Renal cortex interstitium (tissue), 11 donors: ENCODE data around the gene TSHR. TPM values are rescaled to one million over a fixed set of nuclear protein-coding genes. Genes with fewer than 3 reads are reported as not detected.
"Not testable (repeated sequence)": the region's sequence is repeated elsewhere in the genome, so short reads cannot be mapped to it uniquely, and the experiment has no call there.

Source experiments
- DNase-seq, 11 donors: peaks; one replicate each; pipeline ENCODE4 v3.0.0-alpha.2; 2013; ENCODE audit warnings: low read depth in 9 of 11, low spot score in 4 of 11; ENCODE audit errors: extremely low read depth in 1 of 11
- polyA plus RNA-seq, 3 donors: library from polyadenylated mRNA; unstranded; fragments of 120-200 nt; gene quantifications; one replicate each; pipeline ENCODE4 v1.2.1, GENCODE V29; 2013; ENCODE audit not compliant: insufficient read length in 3 of 3

The TSHR gene
- polyA plus RNA-seq, 3 donors = 0.16 to 0.45 (median 0.17) TPM

DNA sequence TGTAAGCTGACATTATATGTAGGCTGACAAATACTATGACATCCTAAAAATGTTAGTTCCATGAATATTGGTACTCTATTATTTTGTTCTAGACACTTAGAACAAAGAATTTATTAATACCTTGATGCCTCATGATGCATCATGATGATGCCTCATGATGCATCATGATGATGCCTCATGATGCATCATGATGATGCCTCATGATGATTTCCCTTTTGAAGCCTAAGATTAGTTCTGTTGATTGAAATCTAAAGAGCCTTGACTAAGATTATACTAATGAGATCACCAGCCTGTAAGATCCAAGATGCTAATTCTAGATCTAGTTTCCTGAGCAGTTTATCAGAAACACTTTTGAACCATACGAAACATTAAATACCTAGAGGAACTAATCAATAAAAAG lies 9.2 kb upstream of the TSHR start:
- no peak for DNase-seq

DNA sequence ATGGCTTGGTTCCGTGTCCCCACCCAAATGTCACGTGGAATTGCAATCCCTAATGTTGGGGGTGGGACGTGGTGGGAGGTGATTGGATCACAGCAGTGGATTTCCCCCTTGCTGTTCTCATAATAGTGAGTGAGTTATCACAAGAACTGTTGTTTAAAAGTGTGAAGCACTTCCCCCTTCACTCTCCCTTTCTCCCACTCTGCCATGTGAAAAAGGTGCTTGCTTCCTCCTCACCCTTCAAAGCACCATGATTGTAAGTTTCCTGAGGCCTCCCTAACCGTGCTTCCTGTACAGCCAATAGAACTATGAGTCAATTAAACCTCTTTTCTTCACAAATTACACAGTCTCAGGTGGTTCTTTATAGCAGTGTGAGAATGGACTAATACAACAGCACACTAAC lies 8.6 kb upstream of the TSHR start:
- no peak for DNase-seq

DNA sequence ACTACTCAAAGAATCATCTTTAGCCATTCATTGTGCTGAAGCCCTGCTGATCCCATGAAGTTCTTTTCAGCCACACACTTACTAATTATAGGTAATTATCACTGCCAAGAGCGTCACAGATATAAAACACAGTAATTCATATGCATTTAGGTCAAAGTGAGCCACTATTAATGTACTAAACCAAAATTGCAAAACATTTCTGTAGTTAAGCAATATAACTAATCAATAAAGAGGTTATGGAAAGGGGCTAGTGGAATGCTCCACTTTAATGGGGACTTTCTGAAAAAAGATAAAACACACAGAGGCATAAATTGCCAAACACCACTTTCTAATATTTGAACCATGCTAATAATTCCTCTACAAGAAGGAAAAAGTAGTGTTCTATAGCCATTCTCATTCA lies 7.1 kb upstream of the TSHR start:
- DNase-seq = no peak

DNA sequence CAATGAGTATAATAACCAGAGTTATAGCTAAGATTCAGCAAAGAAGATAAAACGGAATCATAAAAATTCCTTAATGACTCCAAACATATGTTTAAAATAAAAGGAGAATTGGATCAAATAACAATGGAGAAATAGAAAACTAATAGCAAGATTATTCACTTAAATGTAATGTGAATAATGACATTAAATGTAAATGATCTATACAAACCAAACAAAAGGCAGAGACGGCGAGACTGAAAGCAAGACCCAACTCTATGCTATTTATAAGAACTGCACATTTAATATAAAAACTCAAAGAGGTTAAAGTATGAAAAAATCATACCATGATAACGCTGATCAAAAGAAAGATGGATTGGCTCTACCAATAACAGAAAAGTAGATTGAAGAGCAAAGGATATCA lies 3.9 kb upstream of the TSHR start:
- DNase-seq = no peak

DNA sequence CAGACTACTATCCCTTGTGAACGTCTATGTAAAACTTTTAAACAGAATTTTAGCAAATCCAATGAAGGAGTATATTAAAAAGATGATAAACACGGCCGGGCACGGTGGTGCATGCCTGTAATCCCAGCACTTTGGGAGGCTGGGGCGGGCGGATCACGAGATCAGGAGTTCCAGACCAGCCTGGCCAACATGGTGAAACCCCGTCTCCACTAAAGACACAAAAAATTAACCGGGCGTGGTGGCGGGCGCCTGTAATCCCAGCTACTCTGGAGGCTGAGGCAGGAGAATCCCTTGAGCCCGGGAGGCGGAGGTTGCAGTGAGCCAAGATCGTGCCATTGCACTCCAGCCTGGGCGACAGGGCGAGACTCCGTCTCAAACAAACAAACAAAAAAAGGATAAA lies 2.2 kb upstream of the TSHR start:
- DNase-seq = not testable (repeated sequence)

DNA sequence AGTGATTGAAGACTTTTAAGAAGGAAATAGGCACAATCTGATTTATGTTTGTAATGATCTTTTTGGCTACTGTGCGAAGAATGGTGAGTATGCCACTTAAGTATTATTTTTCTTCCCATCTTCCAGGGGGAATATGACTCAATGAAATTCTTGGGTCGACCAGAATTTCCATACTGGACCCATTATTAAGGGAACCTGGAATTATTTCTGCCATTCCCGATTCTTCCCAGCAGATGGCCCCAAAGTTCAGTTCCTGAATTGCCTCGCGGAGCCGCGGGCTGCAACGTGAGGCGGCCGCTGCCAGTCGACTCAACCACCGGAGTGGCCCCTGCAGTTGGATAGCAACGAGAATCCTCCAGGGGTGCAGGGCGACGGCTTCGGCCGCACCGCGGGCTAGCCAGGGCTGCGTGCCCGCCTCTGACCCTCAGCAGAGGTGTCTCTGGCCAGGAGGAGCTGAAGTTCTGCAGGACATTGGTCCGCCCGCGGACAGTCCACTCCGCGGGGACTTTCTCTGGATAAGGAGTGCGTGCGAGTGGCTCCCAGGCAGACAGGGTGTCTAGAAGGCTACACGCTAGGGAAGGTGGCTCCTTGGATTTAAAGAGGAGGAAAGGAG lies 628 bp upstream of the TSHR start:
- peak in 10 of 11 donors; percentile 57 to 75 (median 65) for DNase-seq

DNA sequence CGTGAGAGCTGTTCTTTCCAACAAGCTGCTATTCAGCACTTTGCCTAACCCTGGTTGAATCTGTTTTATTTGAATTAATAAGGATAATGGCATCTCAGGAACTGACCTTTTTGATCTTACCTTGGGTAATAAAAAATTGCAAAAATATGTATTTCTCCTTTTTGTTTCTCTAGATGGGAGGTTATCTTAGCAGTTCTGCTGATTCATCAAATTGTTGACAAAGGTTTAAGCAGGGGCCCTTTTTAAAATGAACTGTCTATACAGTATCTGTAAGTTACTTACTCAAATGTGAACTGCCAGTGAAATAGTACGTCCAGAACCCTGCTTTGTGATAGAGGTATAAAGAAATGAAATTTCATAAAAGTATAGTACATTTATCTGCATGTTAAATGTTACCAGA lies 681 bp downstream of the TSHR start:
- no peak for DNase-seq

DNA sequence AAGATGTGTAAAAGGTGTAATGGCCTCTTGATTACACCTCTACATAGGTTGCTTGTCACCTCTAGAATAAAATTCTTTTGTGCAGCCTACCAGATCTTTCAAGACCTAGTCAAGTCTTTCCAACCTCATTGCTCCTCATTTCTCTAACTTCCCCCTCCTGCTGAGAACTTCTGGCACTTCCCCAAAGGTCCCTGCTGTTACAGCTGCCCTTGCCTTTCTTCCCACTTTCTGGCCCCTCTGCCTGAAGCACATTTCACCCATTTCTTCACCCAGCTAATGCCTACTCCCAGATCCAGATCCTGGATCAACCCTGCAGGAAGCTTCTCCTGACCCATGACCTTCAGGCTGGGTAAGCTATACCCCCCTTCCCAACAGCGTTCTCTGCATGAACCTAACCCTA lies 1.5 kb downstream of the TSHR start:
- DNase-seq = no peak

DNA sequence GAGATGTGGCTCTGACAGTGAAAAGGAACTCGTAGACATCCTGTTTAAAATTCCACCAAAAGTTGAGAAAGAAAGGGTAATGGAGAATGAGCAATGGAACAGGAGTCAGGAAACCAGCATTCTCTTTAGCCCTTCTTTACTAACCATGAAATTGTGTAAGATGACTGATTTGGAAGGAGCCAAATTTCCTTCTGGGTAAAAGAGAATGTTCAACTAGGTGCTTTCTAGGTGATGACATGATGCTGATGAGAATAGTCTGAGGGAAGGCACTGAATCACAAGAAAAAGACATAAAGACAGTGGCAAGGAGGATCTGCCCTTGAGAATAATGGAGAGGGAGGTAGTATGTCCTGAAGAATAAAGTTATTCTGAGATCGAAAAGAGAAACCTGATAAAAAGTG lies 2.2 kb downstream of the TSHR start:
- DNase-seq = no peak

DNA sequence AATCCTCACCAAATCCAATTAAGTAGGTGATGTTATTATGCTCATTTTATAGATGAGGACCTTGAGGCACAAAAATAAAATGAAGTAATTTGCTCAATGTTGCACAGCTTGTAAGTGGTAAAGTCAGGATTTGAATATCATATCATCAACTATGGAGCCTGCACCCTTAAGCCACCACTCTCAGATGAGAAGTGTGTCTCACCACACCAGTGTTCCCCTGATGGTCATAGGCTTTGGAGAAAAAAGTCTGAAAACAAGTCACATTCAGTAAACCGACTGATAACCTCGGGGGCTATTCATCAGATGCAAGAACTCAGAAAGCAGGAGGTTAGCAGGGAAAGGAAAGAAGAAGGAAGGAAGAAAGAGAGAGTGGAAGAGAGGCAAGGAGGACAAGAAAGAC lies 2.8 kb downstream of the TSHR start:
- DNase-seq = no peak

DNA sequence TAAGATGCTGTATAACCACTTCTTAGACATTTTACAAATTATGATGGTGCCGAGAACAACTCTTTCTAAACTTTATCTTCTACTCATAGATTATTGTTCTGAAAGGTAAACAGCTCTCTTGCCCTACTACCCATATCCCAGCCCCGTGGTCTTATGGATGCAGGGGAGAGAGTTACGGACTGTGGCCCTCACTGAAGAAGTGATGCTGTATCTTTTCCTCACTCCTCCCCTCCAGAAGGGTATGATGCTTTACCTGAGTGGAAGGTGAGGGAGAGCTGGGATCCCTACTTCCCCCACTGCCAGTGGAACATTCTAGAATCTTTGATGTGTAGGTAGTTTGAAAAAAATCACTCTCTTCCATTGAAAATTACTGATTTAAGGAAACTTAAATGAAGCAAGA lies 3.5 kb downstream of the TSHR start:
- DNase-seq = no peak

DNA sequence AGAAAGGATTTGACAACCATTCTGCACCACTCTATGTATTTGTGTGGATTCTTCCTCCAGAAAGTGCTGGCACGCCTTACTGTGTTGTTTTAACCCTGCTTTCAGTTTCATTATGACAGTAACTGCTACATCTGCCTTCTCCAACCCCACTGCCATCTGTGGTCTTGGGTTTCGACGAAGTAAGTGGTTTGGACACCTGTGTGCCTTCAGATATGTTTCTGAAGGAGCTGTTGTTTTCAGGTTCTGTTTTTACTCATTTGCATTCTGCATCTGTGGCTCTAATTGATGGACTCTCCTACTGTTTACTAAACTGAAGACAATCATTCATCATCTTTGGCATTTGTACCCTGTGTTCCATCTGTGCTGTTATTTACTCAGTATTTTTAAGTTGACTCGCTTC lies 4.1 kb downstream of the TSHR start:
- no peak for DNase-seq

DNA sequence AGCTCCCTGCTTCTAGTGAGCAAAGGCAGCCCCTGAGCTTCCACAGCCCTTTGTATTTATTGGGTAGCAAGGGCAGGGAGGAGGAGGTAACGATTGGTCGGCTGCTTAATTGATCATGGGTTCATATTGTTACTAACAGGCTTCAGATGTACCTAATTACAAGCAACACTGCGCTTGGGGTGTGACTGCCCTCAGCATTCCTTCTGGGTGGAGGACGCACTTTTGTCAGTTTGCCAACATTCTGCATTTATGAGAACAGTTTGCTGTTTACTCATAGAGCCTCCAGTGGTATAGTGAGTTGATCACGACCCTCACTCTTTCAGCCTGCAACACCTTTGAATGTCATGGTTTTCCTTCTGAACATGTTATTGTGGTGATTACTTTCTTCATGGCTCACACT lies 9.6 kb downstream of the TSHR start:
- no peak for DNase-seq

DNA sequence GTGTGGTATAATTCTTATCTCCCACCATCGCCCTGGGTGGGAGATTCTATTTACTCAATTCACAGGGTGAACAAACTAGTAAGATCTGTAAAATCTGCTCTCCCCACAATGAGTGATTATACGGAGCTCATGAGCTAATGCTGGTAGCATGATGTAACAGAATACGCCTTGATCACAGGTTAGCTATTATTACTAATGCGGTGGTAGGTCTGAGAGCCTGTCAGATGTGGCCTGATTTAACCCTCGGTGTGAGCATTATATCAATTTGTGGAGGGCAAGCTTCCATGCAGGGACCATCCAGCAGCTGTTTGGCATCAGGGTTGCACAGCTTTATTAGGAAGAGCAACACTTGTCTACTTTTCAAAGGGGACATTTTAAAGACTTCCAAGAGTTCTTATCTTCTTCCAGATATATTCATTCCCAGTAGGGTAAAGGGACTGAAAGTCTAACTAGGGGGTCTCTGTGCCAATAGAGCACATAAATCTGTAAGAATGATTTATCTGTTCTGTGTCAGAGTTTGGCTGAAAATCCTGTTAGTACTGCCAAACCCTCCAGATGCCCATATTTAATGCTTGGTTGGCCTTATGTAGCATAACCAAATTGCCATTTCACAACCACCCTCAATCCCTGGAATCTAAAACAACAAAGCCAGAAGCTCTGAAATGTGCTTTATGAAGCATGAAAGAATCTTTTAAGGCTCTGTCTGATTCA lies 18.7 kb downstream of the TSHR start:
- DNase-seq = peak in 2 of 11 donors; percentile 5 to 7

DNA sequence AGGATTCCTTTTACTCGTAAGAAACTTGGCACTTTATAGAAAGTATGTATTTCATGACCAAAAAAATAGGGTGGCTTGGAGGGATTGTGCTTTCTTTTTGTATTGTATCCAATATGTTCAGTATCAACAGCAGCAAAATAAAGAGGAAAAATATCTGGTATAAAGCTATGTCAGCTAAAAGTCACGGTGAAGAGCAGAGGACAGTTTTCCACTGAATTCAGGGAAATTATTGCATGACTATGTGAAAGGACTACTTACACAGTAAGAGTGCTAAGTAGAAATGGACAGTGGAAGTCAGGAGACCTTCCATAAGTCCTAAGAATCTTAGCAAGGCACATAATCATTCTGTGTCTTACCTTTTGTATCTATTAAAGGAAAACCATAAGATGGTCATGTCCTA lies 19.3 kb downstream of the TSHR start:
- DNase-seq = no peak

DNA sequence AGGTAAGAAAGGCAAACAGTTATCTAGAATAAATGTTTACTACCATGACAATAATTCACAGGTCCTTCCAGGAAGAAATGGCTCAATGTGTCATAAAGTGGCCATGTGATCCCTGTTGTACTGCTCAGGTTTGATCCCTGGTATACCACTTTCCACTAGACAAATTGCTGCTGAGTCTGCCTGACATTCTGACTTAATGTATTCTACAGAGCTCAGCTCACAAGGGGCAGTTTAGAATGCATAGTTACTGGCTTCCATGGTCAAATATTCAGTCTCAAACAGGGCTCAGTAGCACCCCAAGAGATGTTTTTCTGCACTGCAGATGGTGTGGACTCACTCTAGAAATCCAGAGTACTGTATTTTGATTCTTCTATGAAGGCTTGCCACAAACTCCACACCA lies 21.8 kb downstream of the TSHR start:
- DNase-seq = no peak

DNA sequence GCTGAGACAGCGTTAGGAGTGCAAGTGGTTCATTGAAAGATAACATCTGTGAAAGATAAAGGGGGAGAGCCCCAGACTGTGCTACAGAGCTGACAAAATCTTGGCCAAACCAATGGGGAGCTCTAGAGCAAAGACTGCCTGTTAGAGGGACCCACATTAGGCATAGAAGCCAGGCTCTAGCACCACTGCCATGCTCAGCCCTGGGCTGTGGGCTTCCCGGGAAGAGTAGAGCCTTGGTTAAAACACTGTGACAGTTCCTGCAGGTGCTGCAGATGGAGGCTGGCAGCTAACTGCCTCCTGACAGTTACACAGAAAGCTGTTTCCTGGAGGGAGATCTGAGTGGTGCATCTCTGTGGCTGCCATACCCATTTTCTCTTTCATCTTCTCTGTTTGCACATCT lies 23.0 kb downstream of the TSHR start:
- DNase-seq = no peak

DNA sequence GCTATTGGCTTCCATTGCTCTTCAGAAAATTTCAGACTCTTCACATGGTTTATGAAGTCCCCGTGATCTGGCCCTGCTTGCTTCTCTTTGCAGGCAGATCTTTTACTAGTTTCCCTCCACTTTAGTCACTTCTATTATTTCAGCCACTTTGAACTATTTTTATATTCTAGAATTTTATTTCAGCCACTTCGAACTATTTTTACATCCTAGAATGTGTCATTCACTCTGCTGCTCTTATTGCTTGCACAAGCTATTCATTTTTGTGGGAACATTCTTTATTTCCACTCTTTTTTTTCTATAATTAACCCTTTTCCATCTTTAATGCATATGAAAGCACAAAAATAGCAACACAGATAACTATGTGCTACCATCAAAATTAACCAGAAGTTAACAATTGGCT lies 24.5 kb downstream of the TSHR start:
- no peak for DNase-seq

DNA sequence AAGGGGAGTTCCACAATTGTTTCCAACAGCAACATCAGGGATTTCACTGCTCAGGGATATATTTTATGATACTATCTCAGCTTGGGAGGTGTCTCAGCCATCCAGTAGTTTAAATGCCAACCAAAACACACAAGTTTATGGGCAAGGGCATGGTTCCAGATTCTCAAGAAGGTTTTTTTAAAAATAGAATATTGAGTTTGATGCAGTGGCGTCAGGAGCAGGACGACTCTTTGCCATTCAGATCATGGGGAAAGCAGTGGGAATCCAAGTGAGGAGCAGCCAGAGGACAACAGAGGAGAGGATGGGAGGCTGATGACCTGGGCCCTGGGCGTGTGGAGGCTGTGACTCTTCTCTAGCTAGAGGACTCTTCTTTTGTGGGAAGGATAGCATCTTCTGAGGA lies 25.7 kb downstream of the TSHR start:
- no peak for DNase-seq

DNA sequence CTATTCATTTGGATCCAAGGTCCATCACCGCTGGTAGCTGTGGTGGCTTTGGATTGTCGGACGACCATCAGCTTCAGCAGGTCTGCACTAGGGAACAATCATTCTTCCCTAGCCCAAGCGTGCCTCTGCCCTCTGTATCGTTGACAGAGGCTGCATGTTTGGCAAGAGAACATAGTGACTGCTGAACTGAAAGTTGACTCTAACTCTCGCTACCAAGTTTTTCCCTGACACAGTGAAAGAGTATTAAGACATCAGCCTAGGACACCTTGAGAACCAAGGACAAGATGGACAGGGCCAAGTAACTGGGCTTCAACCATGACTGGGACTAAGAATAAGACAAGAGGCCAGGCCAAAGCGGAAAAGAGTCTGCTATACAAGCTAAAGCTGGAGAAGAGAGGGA lies 26.3 kb downstream of the TSHR start:
- no peak for DNase-seq

DNA sequence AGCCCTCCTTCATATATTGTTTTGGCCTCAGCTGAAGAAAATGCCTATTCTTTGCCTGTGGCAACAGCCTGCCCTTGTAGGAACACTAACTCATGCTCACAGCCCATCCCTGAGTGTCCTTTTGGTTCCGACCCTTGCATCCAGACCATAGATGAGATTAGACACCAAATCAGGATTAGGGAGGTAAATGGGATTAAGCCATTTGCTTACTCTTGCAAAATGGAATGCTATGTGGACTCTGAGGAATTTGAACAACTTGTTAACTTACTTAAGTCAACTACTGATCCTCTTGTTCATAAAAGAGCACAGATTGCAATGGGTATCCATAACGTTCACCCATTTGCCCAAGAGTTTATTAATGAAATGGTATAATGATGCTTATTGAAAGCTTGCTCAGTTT lies 27.3 kb downstream of the TSHR start:
- no peak for DNase-seq
